ENCODE results near the gene FBXO2.

- TF ChIP-seq GATA2 (IDR thresholded peaks at IDR 0.05; ENCODE audit: low read depth, low read length) (no peak), GATA3 (IDR thresholded peaks at IDR 0.05; ENCODE audit: low read depth, low read length) (no peak)
Observed at GRCh38 chr1:11703357-11704193, 49.3 kb upstream of the FBXO2 start.

Data from SH-SY5Y (cell line).